ENCODE results near the gene IGFALS. TPM values are rescaled to one million over a fixed set of nuclear protein-coding genes. Genes with fewer than 3 reads are reported as not detected.

IGFALS gene
- total and polyA plus RNA-seq, 2 donors (not counting 3 experiments of a cell fraction or from before 2014, with no cell fraction given), result not detected

DNA sequence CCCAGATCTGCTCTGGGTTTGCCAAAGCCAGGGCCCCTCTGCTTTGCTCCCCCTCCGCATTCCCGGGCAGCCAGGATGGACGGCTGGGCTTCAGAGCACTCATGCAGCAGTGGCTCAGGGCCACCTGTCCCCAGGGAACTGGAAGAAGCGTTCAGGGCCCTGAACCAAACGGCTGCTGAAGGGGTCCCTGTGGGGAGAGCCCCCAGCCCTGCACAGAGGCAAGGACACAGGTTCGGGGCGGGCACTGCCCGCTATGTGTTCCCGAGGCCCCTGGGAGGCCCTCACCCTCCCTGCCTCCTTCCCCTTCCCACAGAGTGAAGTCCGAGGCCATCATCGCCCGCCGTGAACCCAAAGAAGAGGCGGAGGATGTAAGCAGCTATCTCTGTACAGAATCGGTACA, 32.6 kb downstream of the IGFALS start:
- no peak overlapping the region for H3K9ac ChIP-seq (replicated peaks; ENCODE audit: extremely low read depth, insufficient read depth, low read length)
- no peaks in the 10 kb centered on the region for H3K79me2 ChIP-seq (ENCODE audit: control insufficient read depth, insufficient read depth, low read length)
- H2AFZ ChIP-seq (ENCODE audit: low read depth, low read length), result no peak overlapping the region
- FAIRE-seq (no peak), DNase-seq (ENCODE audit: low read depth, low spot score) (no peak)
- BruUV-seq (replicated peaks), result no TSS peak
- intact Hi-C loops (cut with micrococcal nuclease), result no loop called here
- CTCF ChIA-PET, result interaction anchor here (1.3 kb wide), 1 partner anchor 12 kb away, joined by 3 read pairs; the partner anchor contains the start of genes EME2 and MRPS34
- POLR2A ChIA-PET, result no interaction called here
- no peaks in the 10 kb centered on the region for H3K4me1 ChIP-seq (ENCODE audit: control insufficient read depth, extremely low read depth, insufficient read depth, low read length)
- H3K27me3 ChIP-seq (ENCODE audit: control insufficient read depth in 2 of 2, insufficient read depth in 2 of 2, low read length in 2 of 2), result no peaks in the 10 kb centered on the region
- H3K9me1 ChIP-seq (replicated peaks; ENCODE audit: control insufficient read depth, extremely low read depth, insufficient read depth, low read length), result no peaks in the 10 kb centered on the region
- no peak overlapping the region for H3K4me3 ChIP-seq (replicated peaks in 1 of 3; ENCODE audit: insufficient read depth in 1 of 3, low read depth in 1 of 3, low read length in 3 of 3)
- dilution Hi-C loops (cut with MboI; ENCODE audit: extremely low pct_ligation_motif_present, low sequenced_read_pairs), result no loop called here
- TF ChIP-seq JUN (IDR thresholded peaks at IDR 0.05; ENCODE audit: borderline replicate concordance, insufficient read depth, insufficient read length, low read depth) (no peak), POLR2A (IDR thresholded peaks at IDR 0.05; ENCODE audit: low read depth, low read length) (no peak), MAX (IDR thresholded peaks at IDR 0.05; ENCODE audit: insufficient read depth, insufficient read length) (no peak), MYC (IDR thresholded peaks at IDR 0.05; ENCODE audit: low read depth, low read length) (no peak), POLR2AphosphoS5 (IDR thresholded peaks at IDR 0.05; ENCODE audit: insufficient read depth, low read depth, low read length) (no peak), FOS (IDR thresholded peaks at IDR 0.05; ENCODE audit: borderline replicate concordance, insufficient read depth, low read length) (no peak), EZH2 (IDR thresholded peaks at IDR 0.05; ENCODE audit: borderline replicate concordance, low read depth, low read length, severe bottlenecking) (no peak)
- TF ChIP-seq, protein P1, sequence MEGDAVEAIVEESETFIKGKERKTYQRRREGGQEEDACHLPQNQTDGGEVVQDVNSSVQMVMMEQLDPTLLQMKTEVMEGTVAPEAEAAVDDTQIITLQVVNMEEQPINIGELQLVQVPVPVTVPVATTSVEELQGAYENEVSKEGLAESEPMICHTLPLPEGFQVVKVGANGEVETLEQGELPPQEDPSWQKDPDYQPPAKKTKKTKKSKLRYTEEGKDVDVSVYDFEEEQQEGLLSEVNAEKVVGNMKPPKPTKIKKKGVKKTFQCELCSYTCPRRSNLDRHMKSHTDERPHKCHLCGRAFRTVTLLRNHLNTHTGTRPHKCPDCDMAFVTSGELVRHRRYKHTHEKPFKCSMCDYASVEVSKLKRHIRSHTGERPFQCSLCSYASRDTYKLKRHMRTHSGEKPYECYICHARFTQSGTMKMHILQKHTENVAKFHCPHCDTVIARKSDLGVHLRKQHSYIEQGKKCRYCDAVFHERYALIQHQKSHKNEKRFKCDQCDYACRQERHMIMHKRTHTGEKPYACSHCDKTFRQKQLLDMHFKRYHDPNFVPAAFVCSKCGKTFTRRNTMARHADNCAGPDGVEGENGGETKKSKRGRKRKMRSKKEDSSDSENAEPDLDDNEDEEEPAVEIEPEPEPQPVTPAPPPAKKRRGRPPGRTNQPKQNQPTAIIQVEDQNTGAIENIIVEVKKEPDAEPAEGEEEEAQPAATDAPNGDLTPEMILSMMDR (IDR thresholded peaks at IDR 0.05; ENCODE audit: extremely low read depth in 1 of 2, insufficient read depth in 1 of 2, low read depth in 1 of 2, low read length in 2 of 2), result no peak
- no peaks in the 10 kb centered on the region for H4K20me1 ChIP-seq (replicated peaks; ENCODE audit: control insufficient read depth, extremely low read depth, insufficient read depth, low read length)
- no peaks in the 10 kb centered on the region for H3K9me3 ChIP-seq (replicated peaks; ENCODE audit: control insufficient read depth, insufficient read depth, low read length)
- H3K4me2 ChIP-seq (ENCODE audit: insufficient read depth, low read length), result no peak overlapping the region
- H3K27ac ChIP-seq (ENCODE audit: insufficient read depth, low read depth, low read length), result no peak overlapping the region
- H3K36me3 ChIP-seq (ENCODE audit: control insufficient read depth in 2 of 2, extremely low read depth in 1 of 2, insufficient read depth in 2 of 2, low read length in 2 of 2), result peaks cover 2 to 44% of the 10 kb centered on the region in 2 experiments

Data from endothelial cell of umbilical vein (primary cell).